ENCODE measurements around the gene FAT3. TPM values are rescaled to one million over a fixed set of nuclear protein-coding genes. Genes with fewer than 3 reads are reported as not detected.

Gene FAT3
- total RNA-seq, 4 donors from 2014 or later = 1.3 to 44.5 (median 6.0) TPM

DNA sequence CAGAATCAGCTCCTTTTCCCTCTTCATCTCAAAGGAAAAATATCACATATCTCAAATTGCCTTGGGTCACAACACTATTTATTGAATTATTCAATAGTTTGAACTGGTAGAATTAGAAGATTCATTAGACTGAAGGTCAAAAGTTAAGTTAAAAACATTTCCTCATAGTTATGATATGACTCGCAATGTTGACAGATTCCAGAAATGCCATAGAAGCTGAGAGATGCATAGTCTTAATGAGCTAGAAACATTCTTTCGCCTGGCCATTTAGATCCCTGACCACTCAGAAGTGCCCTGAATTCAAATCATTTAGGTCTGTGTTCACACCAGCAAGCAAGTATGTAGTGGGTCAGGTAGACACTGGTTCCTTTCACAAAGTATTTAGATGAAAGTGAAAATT lies 44.4 kb downstream of the FAT3 start:
- no peaks in the 10 kb centered on the region for H3K4me1 ChIP-seq
- DNase-seq = no peak
- no peaks in the 10 kb centered on the region for H3K27me3 ChIP-seq
- H3K36me3 ChIP-seq = no peaks in the 10 kb centered on the region
- H3K9me3 ChIP-seq = no peaks in the 10 kb centered on the region
- no peak overlapping the region for H3K4me3 ChIP-seq
- no peak overlapping the region for H3K27ac ChIP-seq
- intact Hi-C loops (cut with DNase I; ENCODE audit: low total_unique reads) = no loop called here
- TF ChIP-seq, protein P1, sequence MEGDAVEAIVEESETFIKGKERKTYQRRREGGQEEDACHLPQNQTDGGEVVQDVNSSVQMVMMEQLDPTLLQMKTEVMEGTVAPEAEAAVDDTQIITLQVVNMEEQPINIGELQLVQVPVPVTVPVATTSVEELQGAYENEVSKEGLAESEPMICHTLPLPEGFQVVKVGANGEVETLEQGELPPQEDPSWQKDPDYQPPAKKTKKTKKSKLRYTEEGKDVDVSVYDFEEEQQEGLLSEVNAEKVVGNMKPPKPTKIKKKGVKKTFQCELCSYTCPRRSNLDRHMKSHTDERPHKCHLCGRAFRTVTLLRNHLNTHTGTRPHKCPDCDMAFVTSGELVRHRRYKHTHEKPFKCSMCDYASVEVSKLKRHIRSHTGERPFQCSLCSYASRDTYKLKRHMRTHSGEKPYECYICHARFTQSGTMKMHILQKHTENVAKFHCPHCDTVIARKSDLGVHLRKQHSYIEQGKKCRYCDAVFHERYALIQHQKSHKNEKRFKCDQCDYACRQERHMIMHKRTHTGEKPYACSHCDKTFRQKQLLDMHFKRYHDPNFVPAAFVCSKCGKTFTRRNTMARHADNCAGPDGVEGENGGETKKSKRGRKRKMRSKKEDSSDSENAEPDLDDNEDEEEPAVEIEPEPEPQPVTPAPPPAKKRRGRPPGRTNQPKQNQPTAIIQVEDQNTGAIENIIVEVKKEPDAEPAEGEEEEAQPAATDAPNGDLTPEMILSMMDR (IDR thresholded peaks at IDR 0.05) = no peak
- no peak for TF ChIP-seq POLR2A (IDR thresholded peaks at IDR 0.05)

DNA sequence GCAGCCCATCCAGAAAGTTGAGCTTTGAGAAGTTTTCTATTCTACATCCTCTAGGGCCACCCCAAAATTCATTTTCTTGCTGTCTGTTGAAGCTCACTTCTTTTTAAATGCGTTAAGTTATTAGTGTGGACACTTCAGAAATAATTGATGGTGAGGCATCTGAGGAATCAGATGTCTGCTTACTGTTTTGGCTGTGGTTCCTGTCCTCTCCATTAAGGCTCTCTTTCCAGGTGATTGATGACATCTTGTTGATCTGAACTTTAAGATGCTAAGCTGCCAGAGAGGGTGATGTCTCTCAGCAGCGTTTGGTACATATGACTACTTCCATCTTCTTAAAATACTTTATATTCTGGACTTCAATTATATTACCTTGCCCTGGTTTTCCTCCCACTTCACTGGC lies 45.2 kb downstream of the FAT3 start:
- H3K36me3 ChIP-seq = no peaks in the 10 kb centered on the region
- H3K4me3 ChIP-seq = no peak overlapping the region
- no peak for TF ChIP-seq POLR2A (IDR thresholded peaks at IDR 0.05)
- TF ChIP-seq, protein P1 (IDR thresholded peaks at IDR 0.05) = no peak
- DNase-seq = no peak
- no peaks in the 10 kb centered on the region for H3K27me3 ChIP-seq
- intact Hi-C loops (cut with DNase I; ENCODE audit: low total_unique reads) = no loop called here
- H3K4me1 ChIP-seq = no peaks in the 10 kb centered on the region
- no peak overlapping the region for H3K27ac ChIP-seq
- no peaks in the 10 kb centered on the region for H3K9me3 ChIP-seq

DNA sequence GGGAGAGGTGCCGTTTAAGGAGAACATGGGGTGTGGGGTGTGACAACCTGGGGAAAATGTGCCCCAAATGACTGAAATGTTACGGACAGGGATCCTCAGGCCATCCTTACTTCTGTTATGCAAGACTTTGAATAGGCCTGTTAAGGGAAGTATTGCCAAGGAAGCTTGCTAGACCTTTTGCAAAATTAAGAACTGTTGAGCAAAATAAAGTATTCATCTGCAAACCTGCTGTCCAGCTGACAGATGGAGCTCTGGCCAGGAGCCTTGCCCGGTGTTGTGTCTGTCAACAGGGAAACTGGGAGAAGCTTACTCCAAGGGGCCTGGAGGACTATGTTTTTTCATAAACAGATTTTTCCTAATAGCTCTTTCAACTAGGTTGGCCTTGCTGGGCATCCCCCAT lies 48.0 kb downstream of the FAT3 start:
- Histone ChIP-seq H3K4me3 (no peak overlapping the region), H3K4me1 (no peaks in the 10 kb centered on the region), H3K9me3 (no peaks in the 10 kb centered on the region), H3K27me3 (no peaks in the 10 kb centered on the region), H3K36me3 (no peaks in the 10 kb centered on the region), H3K27ac (no peak overlapping the region)
- no peak for DNase-seq
- intact Hi-C loops (cut with DNase I; ENCODE audit: low total_unique reads) = no loop called here
- no peak for TF ChIP-seq POLR2A (IDR thresholded peaks at IDR 0.05)
- TF ChIP-seq, protein P1 (IDR thresholded peaks at IDR 0.05) = no peak
